ENCODE measurements around the gene FSCN2.
"Not testable (repeated sequence)": the region's sequence is repeated elsewhere in the genome, so short reads cannot be mapped to it uniquely, and the experiment has no call there.

The FSCN2 gene

DNA sequence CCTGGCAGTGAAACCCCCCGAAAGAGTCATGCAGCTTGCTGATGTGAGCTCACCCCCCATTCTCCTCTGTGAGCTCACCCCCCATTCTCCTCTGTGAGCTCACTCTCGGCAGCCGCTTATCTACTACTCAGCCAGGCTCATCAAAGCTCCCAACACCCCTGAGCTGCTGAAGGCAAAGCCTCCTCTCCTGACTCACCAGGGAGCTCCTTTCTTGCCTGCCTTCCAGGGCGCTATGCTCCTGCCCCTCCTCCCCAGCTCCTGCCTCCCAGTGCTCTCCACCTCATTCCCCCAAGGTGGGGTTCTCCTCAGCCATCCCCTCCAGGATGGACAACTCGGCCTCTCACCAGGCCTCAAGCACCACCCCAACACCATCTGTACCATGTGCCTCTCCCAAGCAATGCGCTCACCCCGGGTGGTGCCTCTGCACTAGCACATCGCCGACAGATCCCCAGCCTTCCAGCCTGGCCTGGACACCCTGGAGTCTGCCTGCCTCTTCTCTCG is 51.7 kb downstream of the FSCN2 start:
- peak; percentile 55 for DNase-seq

DNA sequence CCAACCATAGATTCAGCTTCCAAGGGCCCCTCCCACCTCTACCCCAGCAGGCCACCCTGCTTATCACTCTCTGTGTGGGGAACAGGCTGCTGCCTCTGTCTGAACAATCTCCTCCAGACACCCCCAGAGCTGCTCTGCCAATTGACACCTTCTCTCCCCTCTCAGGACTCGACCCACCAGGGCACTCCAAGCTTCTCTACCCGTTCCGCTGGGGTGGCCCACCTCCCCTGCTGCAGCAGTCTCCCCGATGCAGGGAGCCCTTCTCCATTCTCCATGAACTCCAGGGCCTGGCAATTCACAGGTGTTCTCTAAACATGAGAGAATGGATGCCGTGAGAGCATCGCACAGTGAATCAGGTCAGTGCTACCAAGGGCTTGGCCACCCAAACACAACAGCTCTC is 52.3 kb downstream of the FSCN2 start:
- DNase-seq: no peak

DNA sequence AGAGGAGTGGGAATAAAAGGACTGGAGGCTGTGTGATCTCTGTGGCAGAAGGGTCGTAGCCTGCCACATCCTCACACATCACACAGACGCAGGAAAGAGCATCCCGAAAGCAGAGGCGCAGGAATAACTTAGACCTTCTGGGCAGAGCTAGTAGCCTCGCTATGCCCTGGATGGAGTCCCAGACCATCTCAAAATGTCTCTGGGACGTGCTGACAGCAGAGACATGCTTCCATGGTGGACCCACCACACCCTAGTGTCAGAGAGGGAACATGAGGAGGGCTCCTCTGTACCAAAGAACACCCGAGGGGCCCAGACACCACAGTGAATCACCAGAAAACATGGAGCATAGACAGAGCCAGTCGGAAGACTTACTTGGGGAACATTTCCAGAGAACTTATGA is 53.6 kb downstream of the FSCN2 start:
- DNase-seq: no peak

DNA sequence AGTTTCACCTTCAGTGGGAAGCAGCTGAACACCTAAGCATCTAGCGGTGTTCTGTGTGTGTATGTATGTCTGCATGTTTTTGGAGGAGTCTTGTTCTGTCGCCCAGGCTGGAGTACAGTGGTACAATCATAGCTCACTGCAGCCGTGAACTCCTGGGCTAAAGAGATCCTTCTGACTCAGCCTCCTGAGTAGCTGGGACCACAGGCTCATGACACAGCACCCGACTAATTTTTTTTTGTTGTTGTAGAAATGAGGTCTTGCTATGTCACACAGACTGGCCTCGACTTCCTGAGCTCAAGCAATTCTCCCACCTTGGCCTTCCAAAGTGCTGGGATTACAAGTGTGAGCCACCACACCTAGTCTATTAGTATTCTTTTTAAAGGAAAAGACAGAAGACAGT is 54.2 kb downstream of the FSCN2 start:
- DNase-seq: peak; percentile 10

DNA sequence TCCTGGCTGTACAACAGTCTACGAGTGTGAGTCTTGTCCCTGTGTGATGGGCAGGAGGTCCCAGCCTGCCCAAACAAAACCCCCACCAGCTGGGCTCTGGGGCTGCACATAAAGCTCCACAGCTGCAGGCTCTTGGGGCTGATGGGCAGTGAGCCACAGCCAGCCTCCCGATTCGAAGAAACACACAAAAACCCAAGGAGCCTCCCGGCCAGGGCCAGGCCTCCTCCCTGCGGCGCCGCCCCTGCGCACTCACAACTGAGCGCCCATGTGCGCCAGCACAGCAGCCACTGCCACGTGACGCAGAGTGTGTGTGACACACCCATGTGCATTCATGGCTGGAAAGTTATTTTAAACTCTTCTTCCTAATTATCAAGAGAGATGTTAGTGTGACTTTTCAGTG is 54.6 kb downstream of the FSCN2 start:
- no peak for DNase-seq

DNA sequence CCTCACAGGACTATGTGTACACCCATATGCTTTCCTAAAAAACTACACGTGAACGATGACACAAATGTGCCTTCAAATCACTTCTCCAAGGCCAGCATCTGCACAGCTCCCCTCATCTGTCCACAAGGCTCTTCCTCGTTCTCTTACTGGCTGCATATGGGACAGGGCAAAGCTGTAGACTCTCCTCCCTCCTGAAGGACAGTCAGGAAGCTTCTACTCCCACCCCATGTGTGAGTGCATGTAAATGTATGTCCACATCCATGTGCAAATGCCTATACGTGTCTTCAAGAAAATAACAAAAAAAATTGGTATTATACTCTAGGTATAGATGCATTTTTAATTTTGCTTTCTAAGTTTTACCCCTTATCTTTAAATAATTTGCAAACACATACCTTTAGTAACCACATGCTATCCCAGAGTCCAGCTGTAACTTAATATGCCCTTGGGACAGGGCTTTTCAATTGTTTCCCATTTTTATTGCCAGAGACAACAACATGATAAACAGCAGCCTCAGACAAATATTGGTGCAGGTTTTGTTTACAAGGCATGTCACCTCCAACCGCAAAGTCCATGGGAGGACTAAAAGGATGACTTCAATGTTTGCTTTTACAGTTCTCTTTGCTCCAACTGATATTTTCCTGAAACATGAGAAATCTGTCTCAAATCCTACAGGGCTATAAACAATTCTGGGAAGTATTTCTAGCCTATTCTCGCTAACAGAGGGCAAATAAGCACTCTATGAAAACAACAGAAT is 55.6 kb downstream of the FSCN2 start:
- DNase-seq: no peak

DNA sequence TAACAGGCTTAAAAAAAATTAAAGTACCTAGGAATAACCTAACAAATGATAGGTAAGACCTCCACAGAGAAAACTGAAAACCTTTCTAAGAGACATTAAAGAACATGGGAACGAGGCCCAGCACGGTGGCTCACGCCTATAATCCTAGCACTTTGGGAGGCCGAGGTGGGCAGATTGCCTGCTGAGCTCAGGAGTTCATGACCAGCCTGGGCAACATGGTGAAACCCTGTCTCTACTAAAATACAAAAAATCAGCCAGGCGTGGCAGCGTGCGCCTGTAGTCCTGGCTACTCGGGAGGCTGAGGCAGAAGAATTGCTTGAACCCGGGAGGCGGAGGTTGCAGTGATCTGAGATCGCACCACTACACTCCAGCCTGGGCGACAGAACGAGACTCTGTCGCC is 56.6 kb downstream of the FSCN2 start:
- DNase-seq: not testable (repeated sequence)

DNA sequence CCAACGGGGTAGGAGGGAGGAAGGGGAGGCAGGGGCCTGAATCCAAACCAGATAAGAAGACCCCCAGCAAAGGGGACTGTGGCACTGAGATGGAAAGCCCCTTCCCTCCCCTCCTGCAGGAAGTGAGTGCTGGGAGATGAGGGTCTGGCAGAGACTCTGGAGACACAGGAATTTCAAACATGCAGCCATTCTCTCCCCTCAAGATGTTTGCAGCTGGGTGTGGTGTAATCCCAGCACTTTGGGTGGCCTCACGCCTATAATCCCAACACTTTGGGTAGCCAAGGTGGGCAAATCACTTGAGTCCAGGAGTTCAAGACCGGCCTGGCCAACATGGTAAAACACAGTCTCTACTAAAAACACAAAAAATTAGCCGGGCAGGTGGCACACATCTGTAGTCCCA is 57.9 kb downstream of the FSCN2 start:
- no peak for DNase-seq

Measured in amniotic stem cell (primary cell).